DOHH2 (cell line): ENCODE data around the gene LRMDA.

Experiments used
- H3F3A ChIP-seq: fragments of 200-600 bp; sonication (generic), shearing (Covaris generic); 2 replicates; pipeline ENCODE4 v1.6.0; 2016; ENCODE audit warnings: antibody characterized with exemption, mild to moderate bottlenecking; ENCODE audit not compliant: control insufficient read depth, insufficient read depth
- H3K27ac ChIP-seq: fragments of 200-600 bp; sonication (generic); 2 replicates; pipeline ENCODE4 v1.5.1; 2014; ENCODE audit warnings: low read depth, mild to moderate bottlenecking, low read length, moderate library complexity
- H3K27me3 ChIP-seq: fragments of 200-600 bp; sonication (generic); 2 replicates; pipeline ENCODE4 v1.6.1; 2014; ENCODE audit warnings: mild to moderate bottlenecking, low read length, mixed read lengths; ENCODE audit not compliant: control insufficient read depth
- H3K36me3 ChIP-seq: fragments of 200-600 bp; sonication (generic); 2 replicates; pipeline ENCODE4 v1.6.1; 2014; ENCODE audit warnings: mild to moderate bottlenecking, low read length, moderate library complexity, mixed read lengths; ENCODE audit not compliant: control insufficient read depth
- H3K4me1 ChIP-seq: fragments of 200-600 bp; sonication (generic); 2 replicates; pipeline ENCODE4 v1.6.1; 2014; ENCODE audit warnings: mild to moderate bottlenecking, low read length, mixed read lengths; ENCODE audit not compliant: control insufficient read depth
- H3K4me2 ChIP-seq: fragments of 200-600 bp; sonication (generic); 2 replicates; pipeline ENCODE4 v1.6.0; 2014; ENCODE audit warnings: mild to moderate bottlenecking, low read length, moderate library complexity
- H3K4me3 ChIP-seq: fragments of 200-600 bp; sonication (generic); 2 replicates; pipeline ENCODE4 v1.5.1; 2014; ENCODE audit warnings: mild to moderate bottlenecking, low read length, mixed read lengths
- H3K79me2 ChIP-seq: fragments of 200-600 bp; sonication (generic); 2 replicates; pipeline ENCODE4 v1.6.1; 2014; ENCODE audit warnings: mild to moderate bottlenecking, low read length, mixed read lengths; ENCODE audit not compliant: control insufficient read depth
- H3K9me2 ChIP-seq: fragments of 200-600 bp; sonication (generic); replicated peaks from 2 replicates; pipeline ENCODE4 v1.6.1; 2014; ENCODE audit warnings: mild to moderate bottlenecking, low read length, mixed read lengths; ENCODE audit not compliant: control insufficient read depth
- H3K9me3 ChIP-seq: fragments of 200-600 bp; sonication (generic); 2 replicates; pipeline ENCODE4 v1.6.1; 2014; ENCODE audit warnings: antibody characterized with exemption, low read length, mixed read lengths; ENCODE audit not compliant: control insufficient read depth, insufficient read depth
- H4K20me1 ChIP-seq: fragments of 200-600 bp; sonication (generic); 2 replicates; pipeline ENCODE4 v1.6.0; 2014; ENCODE audit warnings: low read depth, mild to moderate bottlenecking, antibody characterized with exemption, low read length, moderate library complexity; ENCODE audit not compliant: control insufficient read depth, insufficient read depth
- EZH2phosphoT487 ChIP-seq: fragments of 200-600 bp; sonication (generic); IDR thresholded peaks from 2 replicates; pipeline ENCODE4 v1.6.1; 2017; ENCODE audit warnings: borderline replicate concordance, mild to moderate bottlenecking, antibody characterized with exemption, low read length, moderate library complexity, mixed read lengths
- TF ChIP-seq, protein P1 (sequence below): fragments of 200-600 bp; sonication (generic); IDR thresholded peaks from one replicate; pipeline ENCODE4 v1.5.1; 2014; ENCODE audit warnings: antibody characterized with exemption, mild to moderate bottlenecking, low read depth, low read length; ENCODE audit not compliant: poor library complexity, severe bottlenecking

Gene LRMDA

DNA sequence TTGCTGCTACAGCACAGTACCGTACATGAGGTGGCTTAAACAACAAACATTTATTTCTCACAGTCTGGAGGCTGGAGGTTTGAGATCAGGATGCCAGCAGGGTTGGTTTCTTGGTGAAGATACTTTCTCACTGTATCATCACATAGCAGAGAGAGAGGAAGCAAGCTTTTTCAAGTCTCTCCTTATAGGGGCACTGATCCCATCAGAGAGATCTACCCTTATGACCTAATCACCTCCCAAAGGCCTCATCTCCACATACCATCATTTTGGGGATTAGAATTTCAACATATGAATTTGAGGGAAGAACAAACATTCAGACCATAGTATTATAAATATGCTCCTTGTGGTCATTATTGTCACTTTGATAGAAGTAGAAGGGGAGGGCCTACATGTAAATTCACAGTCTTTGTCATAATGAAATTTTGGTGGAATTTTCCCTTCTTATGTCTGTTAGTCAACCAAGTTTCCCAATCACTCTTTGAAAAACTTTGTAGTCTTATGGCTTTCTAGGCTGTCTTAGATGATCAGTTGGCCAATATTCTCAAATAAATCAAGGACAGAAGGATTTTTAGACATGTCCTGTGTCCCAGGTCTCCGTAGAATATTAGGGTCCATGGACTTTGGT is 606.2 kb downstream of the LRMDA start:
- no peak overlapping the region for H3K4me2 ChIP-seq
- no peaks in the 10 kb centered on the region for H4K20me1 ChIP-seq
- no peaks in the 10 kb centered on the region for H3K9me2 ChIP-seq
- TF ChIP-seq, protein P1, sequence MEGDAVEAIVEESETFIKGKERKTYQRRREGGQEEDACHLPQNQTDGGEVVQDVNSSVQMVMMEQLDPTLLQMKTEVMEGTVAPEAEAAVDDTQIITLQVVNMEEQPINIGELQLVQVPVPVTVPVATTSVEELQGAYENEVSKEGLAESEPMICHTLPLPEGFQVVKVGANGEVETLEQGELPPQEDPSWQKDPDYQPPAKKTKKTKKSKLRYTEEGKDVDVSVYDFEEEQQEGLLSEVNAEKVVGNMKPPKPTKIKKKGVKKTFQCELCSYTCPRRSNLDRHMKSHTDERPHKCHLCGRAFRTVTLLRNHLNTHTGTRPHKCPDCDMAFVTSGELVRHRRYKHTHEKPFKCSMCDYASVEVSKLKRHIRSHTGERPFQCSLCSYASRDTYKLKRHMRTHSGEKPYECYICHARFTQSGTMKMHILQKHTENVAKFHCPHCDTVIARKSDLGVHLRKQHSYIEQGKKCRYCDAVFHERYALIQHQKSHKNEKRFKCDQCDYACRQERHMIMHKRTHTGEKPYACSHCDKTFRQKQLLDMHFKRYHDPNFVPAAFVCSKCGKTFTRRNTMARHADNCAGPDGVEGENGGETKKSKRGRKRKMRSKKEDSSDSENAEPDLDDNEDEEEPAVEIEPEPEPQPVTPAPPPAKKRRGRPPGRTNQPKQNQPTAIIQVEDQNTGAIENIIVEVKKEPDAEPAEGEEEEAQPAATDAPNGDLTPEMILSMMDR = no peak
- TF ChIP-seq EZH2phosphoT487 = no peak
- H3F3A ChIP-seq = no peaks in the 10 kb centered on the region
- no peaks in the 10 kb centered on the region for H3K4me1 ChIP-seq
- H3K9me3 ChIP-seq = no peaks in the 10 kb centered on the region
- no peaks in the 10 kb centered on the region for H3K36me3 ChIP-seq
- H3K4me3 ChIP-seq = no peak overlapping the region
- H3K27ac ChIP-seq = no peak overlapping the region
- H3K79me2 ChIP-seq = no peaks in the 10 kb centered on the region
- H3K27me3 ChIP-seq = no peaks in the 10 kb centered on the region

GRCh38 chr10:76038696-76039095 is 607.3 kb downstream of the LRMDA start:
- no peaks in the 10 kb centered on the region for H3K36me3 ChIP-seq
- H3K4me1 ChIP-seq = no peaks in the 10 kb centered on the region
- H3F3A ChIP-seq = no peaks in the 10 kb centered on the region
- TF ChIP-seq, protein P1 = no peak
- no peak for TF ChIP-seq EZH2phosphoT487
- H3K4me2 ChIP-seq = no peak overlapping the region
- H3K9me3 ChIP-seq = no peaks in the 10 kb centered on the region
- H3K4me3 ChIP-seq = no peak overlapping the region
- no peaks in the 10 kb centered on the region for H3K9me2 ChIP-seq
- no peaks in the 10 kb centered on the region for H4K20me1 ChIP-seq
- no peak overlapping the region for H3K27ac ChIP-seq
- H3K79me2 ChIP-seq = no peaks in the 10 kb centered on the region
- H3K27me3 ChIP-seq = no peaks in the 10 kb centered on the region

GRCh38 chr10:76040107-76040829 is 608.8 kb downstream of the LRMDA start:
- Histone ChIP-seq H3K9me2 (no peaks in the 10 kb centered on the region), H3K79me2 (no peaks in the 10 kb centered on the region), H3K36me3 (no peaks in the 10 kb centered on the region), H3K4me2 (no peak overlapping the region), H3K27ac (no peak overlapping the region), H4K20me1 (no peaks in the 10 kb centered on the region), H3K9me3 (no peaks in the 10 kb centered on the region), H3K27me3 (no peaks in the 10 kb centered on the region), H3K4me1 (no peaks in the 10 kb centered on the region), H3K4me3 (no peak overlapping the region), H3F3A (no peaks in the 10 kb centered on the region)
- TF ChIP-seq EZH2phosphoT487 = no peak
- TF ChIP-seq, protein P1 = no peak
